ENCODE measurements around the gene HMGN2.
"Not testable (repeated sequence)": the region's sequence is repeated elsewhere in the genome, so short reads cannot be mapped to it uniquely, and the experiment has no call there.

GRCh38 chr1:26510711-26511110, 38.5 kb downstream of the HMGN2 start:
- TF ChIP-seq FOXP4 (CRISPR knock-in tag; IDR thresholded peaks at IDR 0.05); MAX (CRISPR knock-in tag; IDR thresholded peaks at IDR 0.05); CTCF (IDR thresholded peaks at IDR 0.05): not testable (repeated sequence)

All from WTC11 (cell line).